ENCODE data around the gene RENBP. TPM values are rescaled to one million over a fixed set of nuclear protein-coding genes. Genes with fewer than 3 reads are reported as not detected.
A peak's percentile ranks its signal among the peaks of the same experiment; 100 is the strongest.

The RENBP gene
- total and polyA plus RNA-seq, 9 of the 15 experiments (the other 6 are each of a cell fraction or from before 2014, with no cell fraction given), result 0.07 to 14.8 (median 10.6) TPM; not detected in 1

GRCh38 chrX:153900831-153901752 lies 43.4 kb downstream of the RENBP start (continued):
- TF ChIP-seq ZNF740 (CRISPR knock-in tag; IDR thresholded peaks at IDR 0.05), result peak; percentile 65; the same call in 1 of the 2 replicates
- TF ChIP-seq ZNF740 (tag; IDR thresholded peaks at IDR 0.05), result no peak
- peak; percentile 67 for TF ChIP-seq CBFA2T3 (IDR thresholded peaks at IDR 0.05)
- no peak for TF ChIP-seq ZNF174 (CRISPR knock-in tag; IDR thresholded peaks at IDR 0.05)
- no peak for TF ChIP-seq ILF3 (IDR thresholded peaks at IDR 0.05; ENCODE audit: borderline replicate concordance)
- peak; percentile 84 for TF ChIP-seq ZNF384 (IDR thresholded peaks at IDR 0.05; ENCODE audit: low read depth, low read length)
- no peak for TF ChIP-seq SIN3A (IDR thresholded peaks at IDR 0.05; ENCODE audit: borderline replicate concordance in 2 of 2, control insufficient read depth in 1 of 2, low read depth in 2 of 2, low read length in 2 of 2)
- no peak for TF ChIP-seq HNRNPLL (IDR thresholded peaks at IDR 0.05; ENCODE audit: low read depth, low read length, poor library complexity, severe bottlenecking)
- no peak for TF ChIP-seq NCOR1 (IDR thresholded peaks at IDR 0.05)
- TF ChIP-seq POLR3A (IDR thresholded peaks at IDR 0.05; ENCODE audit: borderline replicate concordance, extremely low read depth, insufficient read depth, insufficient read length), result no peak
- TF ChIP-seq REST (IDR thresholded peaks at IDR 0.05; ENCODE audit: borderline replicate concordance), result peak; percentile 9; the same call in 1 of the 2 replicates
- no peak for TF ChIP-seq REST (CRISPR knock-in tag; IDR thresholded peaks at IDR 0.05; ENCODE audit: low read depth)
- TF ChIP-seq KLF6 (CRISPR knock-in tag; IDR thresholded peaks at IDR 0.05; ENCODE audit: borderline replicate concordance), result no peak
- peak; percentile 89 for TF ChIP-seq OTX1 (CRISPR knock-in tag; IDR thresholded peaks at IDR 0.05)
- no peak for TF ChIP-seq ZZZ3 (IDR thresholded peaks at IDR 0.05)
- TF ChIP-seq GABPB1 (CRISPR knock-in tag; IDR thresholded peaks at IDR 0.05), result peak; percentile 31; the same call in 1 of the 2 replicates
- TF ChIP-seq HLTF (IDR thresholded peaks at IDR 0.05), result no peak
- no peak for TF ChIP-seq ZBTB17 (CRISPR knock-in tag; IDR thresholded peaks at IDR 0.05)
- TF ChIP-seq ATF4 (CRISPR knock-in tag; IDR thresholded peaks at IDR 0.05), result no peak
